GM23248 (cell line): Measurements from ENCODE around the gene NPAS2.

Source experiments
- EZH2 ChIP-seq: fragments of 200-600 bp; sonication (generic); IDR thresholded peaks from 2 replicates; pipeline ENCODE4 v1.6.1; 2018; ENCODE audit warnings: antibody characterized with exemption, mild to moderate bottlenecking; ENCODE audit not compliant: insufficient read depth, poor library complexity, severe bottlenecking
- EZH2phosphoT487 ChIP-seq: fragments of 200-600 bp; sonication (generic); IDR thresholded peaks from 2 replicates; pipeline ENCODE4 v1.6.1; 2018; ENCODE audit warnings: antibody characterized with exemption, moderate library complexity, mild to moderate bottlenecking, low read depth; ENCODE audit not compliant: insufficient read depth

- TF ChIP-seq EZH2 (no peak), EZH2phosphoT487 (no peak)
Measured at GRCh38 chr2:100953406-100954043, 133.6 kb downstream of the NPAS2 start.
